Activated naive CD4-positive, alpha-beta T cell treated with anti-CD3 and anti-CD28 coated beads, Interleukin-2, amount 50 U/mL, for 16 hours (primary cell): ENCODE measurements around the gene PCED1A.

Source experiments
- DNase-seq: peaks from one replicate; pipeline ENCODE4 v3.0.0-alpha.2; 2020

PCED1A gene

GRCh38 chr20:2800521-2801285 lies 39.8 kb downstream of the PCED1A start, which contains the start of gene CPXM1:
Gene CPXM1 (minus strand): TSS chr20:2800627. CDS start chr20:2800572, 55 bp downstream.
- DNase-seq: no peak

- DNase-seq: no peak
Measured at GRCh38 chr20:2799688-2800520, 40.6 kb downstream of the PCED1A start.

- no peak for DNase-seq
Measured at GRCh38 chr20:2799271-2799670, 41.2 kb downstream of the PCED1A start.

- DNase-seq: no peak
Measured at GRCh38 chr20:2798814-2799213, 41.6 kb downstream of the PCED1A start.

GRCh38 chr20:2798095-2798805 lies 42.2 kb downstream of the PCED1A start:
- DNase-seq: no peak

- no peak for DNase-seq
Measured at GRCh38 chr20:2797136-2797983, 43.1 kb downstream of the PCED1A start.

GRCh38 chr20:2796011-2796660 lies 44.3 kb downstream of the PCED1A start:
- no peak for DNase-seq

GRCh38 chr20:2795451-2795850 lies 45.0 kb downstream of the PCED1A start:
- no peak for DNase-seq

- DNase-seq: no peak
Measured at GRCh38 chr20:2794866-2795447, 45.5 kb downstream of the PCED1A start.

- DNase-seq: no peak
Measured at GRCh38 chr20:2794202-2794748, 46.2 kb downstream of the PCED1A start.

- DNase-seq: no peak
Measured at GRCh38 chr20:2793471-2793870, 47.0 kb downstream of the PCED1A start.
